ENCODE measurements around the gene SLC7A14.

SLC7A14 gene

DNA sequence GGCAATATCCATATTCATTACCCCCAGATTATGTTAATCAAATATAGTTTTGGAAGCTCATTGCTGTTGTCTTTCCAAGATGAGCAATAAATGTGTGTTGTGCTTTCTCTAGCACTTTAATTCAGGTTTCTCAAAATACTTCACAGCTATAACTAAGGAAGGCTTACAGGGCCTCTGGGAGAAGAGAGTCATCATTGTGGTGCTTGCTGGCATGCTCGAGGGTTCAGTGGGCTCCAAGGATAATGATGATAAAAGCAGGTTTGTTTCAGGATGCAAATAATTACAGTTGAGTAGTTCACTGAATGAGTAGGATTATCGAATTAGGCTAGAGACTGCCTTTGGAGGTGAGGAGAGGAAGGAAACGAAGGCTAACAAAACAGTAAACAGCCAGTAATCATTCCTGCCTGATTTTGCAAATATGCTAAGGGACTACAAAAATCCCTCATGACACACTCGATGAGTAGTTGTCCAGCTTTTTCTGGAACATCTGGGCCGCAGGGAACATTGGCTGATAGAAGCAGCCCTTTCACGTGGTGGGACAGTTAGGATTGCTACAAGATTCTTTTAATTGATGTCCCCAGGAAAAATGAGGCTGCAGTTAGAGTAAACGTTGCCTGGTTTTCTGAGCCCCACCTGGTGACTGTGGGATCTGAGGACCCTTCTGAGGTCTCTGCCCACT lies 54.1 kb downstream of the SLC7A14 start:
- TF ChIP-seq EZH2phosphoT487 (IDR thresholded peaks at IDR 0.05; ENCODE audit: borderline replicate concordance) = no peak
- TF ChIP-seq, protein P1, sequence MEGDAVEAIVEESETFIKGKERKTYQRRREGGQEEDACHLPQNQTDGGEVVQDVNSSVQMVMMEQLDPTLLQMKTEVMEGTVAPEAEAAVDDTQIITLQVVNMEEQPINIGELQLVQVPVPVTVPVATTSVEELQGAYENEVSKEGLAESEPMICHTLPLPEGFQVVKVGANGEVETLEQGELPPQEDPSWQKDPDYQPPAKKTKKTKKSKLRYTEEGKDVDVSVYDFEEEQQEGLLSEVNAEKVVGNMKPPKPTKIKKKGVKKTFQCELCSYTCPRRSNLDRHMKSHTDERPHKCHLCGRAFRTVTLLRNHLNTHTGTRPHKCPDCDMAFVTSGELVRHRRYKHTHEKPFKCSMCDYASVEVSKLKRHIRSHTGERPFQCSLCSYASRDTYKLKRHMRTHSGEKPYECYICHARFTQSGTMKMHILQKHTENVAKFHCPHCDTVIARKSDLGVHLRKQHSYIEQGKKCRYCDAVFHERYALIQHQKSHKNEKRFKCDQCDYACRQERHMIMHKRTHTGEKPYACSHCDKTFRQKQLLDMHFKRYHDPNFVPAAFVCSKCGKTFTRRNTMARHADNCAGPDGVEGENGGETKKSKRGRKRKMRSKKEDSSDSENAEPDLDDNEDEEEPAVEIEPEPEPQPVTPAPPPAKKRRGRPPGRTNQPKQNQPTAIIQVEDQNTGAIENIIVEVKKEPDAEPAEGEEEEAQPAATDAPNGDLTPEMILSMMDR (conservative IDR thresholded peaks at IDR 0.05; ENCODE audit: low read length) = no peak
- Histone ChIP-seq H2AFZ (ENCODE audit: low read length) (no peak overlapping the region), H3K4me3 (ENCODE audit: low read length, poor library complexity, severe bottlenecking) (no peak overlapping the region)

DNA sequence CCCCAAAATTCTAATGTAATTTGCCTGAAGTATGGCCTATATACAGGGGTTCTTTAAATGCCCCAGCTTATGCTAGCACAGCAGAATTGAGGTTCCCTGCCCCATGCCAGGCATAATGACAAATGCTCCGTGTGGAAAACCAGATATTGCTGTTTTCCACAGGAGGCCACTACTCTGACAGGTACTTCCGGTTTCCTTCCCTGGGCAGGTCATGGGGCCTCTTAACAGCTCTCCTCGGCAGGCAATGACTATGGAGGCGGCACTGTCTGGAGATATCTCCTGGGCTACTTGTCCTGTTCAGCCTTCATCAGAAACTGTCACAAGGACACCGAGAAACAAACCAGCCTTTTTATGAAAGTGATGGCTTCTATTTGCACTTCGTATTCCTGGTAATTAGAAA lies 54.8 kb downstream of the SLC7A14 start:
- no peak overlapping the region for H3K4me2 ChIP-seq (ENCODE audit: low read depth, low read length, poor library complexity, severe bottlenecking)
- no peak overlapping the region for H2AFZ ChIP-seq (ENCODE audit: low read length)
- H3F3A ChIP-seq (ENCODE audit: low read depth) = no peaks in the 10 kb centered on the region
- H3K9ac ChIP-seq (ENCODE audit: low read depth, low read length, poor library complexity, severe bottlenecking) = no peak overlapping the region
- H4K20me1 ChIP-seq (ENCODE audit: insufficient read depth, low read length, poor library complexity, severe bottlenecking) = no peaks in the 10 kb centered on the region
- H3K9me2 ChIP-seq (replicated peaks; ENCODE audit: low read depth, low read length) = no peaks in the 10 kb centered on the region
- TF ChIP-seq, protein P1 (conservative IDR thresholded peaks at IDR 0.05; ENCODE audit: low read length) = no peak
- H3K4me3 ChIP-seq (ENCODE audit: low read length, poor library complexity, severe bottlenecking) = no peak overlapping the region
- H3K27me3 ChIP-seq (ENCODE audit: insufficient read depth, low read length, poor library complexity, severe bottlenecking) = no peaks in the 10 kb centered on the region
- peaks cover 4% of the 10 kb centered on the region for H3K4me1 ChIP-seq (ENCODE audit: insufficient read depth, low read length, poor library complexity, severe bottlenecking)
- no peaks in the 10 kb centered on the region for H3K36me3 ChIP-seq (ENCODE audit: insufficient read depth, low read length)
- no peaks in the 10 kb centered on the region for H3K9me3 ChIP-seq (ENCODE audit: insufficient read depth, low read depth, low read length)
- no peaks in the 10 kb centered on the region for H3K79me2 ChIP-seq (ENCODE audit: insufficient read depth, low read length)

More for the DNA sequence above, 54.1 kb downstream of the SLC7A14 start:
- H4K20me1 ChIP-seq (ENCODE audit: insufficient read depth, low read length, poor library complexity, severe bottlenecking) = no peaks in the 10 kb centered on the region
- H3K9me3 ChIP-seq (ENCODE audit: insufficient read depth, low read depth, low read length) = no peaks in the 10 kb centered on the region
- no peaks in the 10 kb centered on the region for H3K27me3 ChIP-seq (ENCODE audit: insufficient read depth, low read length, poor library complexity, severe bottlenecking)
- H3K9me2 ChIP-seq (replicated peaks; ENCODE audit: low read depth, low read length) = no peaks in the 10 kb centered on the region
- H3F3A ChIP-seq (ENCODE audit: low read depth) = no peaks in the 10 kb centered on the region
- H3K79me2 ChIP-seq (ENCODE audit: insufficient read depth, low read length) = no peaks in the 10 kb centered on the region
- H3K4me2 ChIP-seq (ENCODE audit: low read depth, low read length, poor library complexity, severe bottlenecking) = no peak overlapping the region
- H3K4me1 ChIP-seq (ENCODE audit: insufficient read depth, low read length, poor library complexity, severe bottlenecking) = peaks cover 4% of the 10 kb centered on the region
- no peak overlapping the region for H3K9ac ChIP-seq (ENCODE audit: low read depth, low read length, poor library complexity, severe bottlenecking)
- H3K36me3 ChIP-seq (ENCODE audit: insufficient read depth, low read length) = no peaks in the 10 kb centered on the region

DNA sequence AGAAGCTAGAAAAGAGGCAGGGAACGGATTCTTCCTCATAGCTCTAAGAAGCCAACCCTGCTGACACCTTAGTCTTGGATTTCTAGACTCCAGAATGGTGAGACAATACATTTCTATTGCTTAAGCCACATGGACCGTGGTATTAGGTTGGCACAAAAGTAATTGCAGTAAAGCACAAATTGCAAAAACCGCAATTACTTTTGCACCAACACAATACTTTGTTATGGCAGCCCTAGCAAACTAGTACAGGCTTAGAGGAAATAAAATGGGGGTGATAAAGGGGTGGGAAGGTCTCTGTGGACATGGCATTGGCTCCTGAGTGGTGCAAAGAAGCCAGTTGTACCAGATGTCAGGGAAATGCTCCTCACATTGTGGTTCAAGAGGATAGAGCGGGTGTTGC lies 56.0 kb downstream of the SLC7A14 start:
- H3K79me2 ChIP-seq (ENCODE audit: insufficient read depth, low read length) = no peaks in the 10 kb centered on the region
- peaks cover 4% of the 10 kb centered on the region for H3K4me1 ChIP-seq (ENCODE audit: insufficient read depth, low read length, poor library complexity, severe bottlenecking)
- no peaks in the 10 kb centered on the region for H3K9me3 ChIP-seq (ENCODE audit: insufficient read depth, low read depth, low read length)
- no peak overlapping the region for H3K9ac ChIP-seq (ENCODE audit: low read depth, low read length, poor library complexity, severe bottlenecking)
- H3K4me3 ChIP-seq (ENCODE audit: low read length, poor library complexity, severe bottlenecking) = no peak overlapping the region
- H3F3A ChIP-seq (ENCODE audit: low read depth) = no peaks in the 10 kb centered on the region
- no peaks in the 10 kb centered on the region for H4K20me1 ChIP-seq (ENCODE audit: insufficient read depth, low read length, poor library complexity, severe bottlenecking)
- no peak overlapping the region for H3K4me2 ChIP-seq (ENCODE audit: low read depth, low read length, poor library complexity, severe bottlenecking)
- no peak overlapping the region for H2AFZ ChIP-seq (ENCODE audit: low read length)
- H3K27me3 ChIP-seq (ENCODE audit: insufficient read depth, low read length, poor library complexity, severe bottlenecking) = no peaks in the 10 kb centered on the region
- TF ChIP-seq EZH2phosphoT487 (IDR thresholded peaks at IDR 0.05; ENCODE audit: borderline replicate concordance) = no peak
- TF ChIP-seq, protein P1 (conservative IDR thresholded peaks at IDR 0.05; ENCODE audit: low read length) = no peak
- H3K36me3 ChIP-seq (ENCODE audit: insufficient read depth, low read length) = no peaks in the 10 kb centered on the region
- no peaks in the 10 kb centered on the region for H3K9me2 ChIP-seq (replicated peaks; ENCODE audit: low read depth, low read length)
